CD4-positive, alpha-beta T cell treated with Interleukin-6 for 4 hours (primary cell): ENCODE results near the gene PKD1L1.

Experiments used
- DNase-seq: peaks from one replicate; pipeline ENCODE4 v3.0.0-alpha.2; 2020; ENCODE audit warnings: mixed read lengths

The PKD1L1 gene

DNA sequence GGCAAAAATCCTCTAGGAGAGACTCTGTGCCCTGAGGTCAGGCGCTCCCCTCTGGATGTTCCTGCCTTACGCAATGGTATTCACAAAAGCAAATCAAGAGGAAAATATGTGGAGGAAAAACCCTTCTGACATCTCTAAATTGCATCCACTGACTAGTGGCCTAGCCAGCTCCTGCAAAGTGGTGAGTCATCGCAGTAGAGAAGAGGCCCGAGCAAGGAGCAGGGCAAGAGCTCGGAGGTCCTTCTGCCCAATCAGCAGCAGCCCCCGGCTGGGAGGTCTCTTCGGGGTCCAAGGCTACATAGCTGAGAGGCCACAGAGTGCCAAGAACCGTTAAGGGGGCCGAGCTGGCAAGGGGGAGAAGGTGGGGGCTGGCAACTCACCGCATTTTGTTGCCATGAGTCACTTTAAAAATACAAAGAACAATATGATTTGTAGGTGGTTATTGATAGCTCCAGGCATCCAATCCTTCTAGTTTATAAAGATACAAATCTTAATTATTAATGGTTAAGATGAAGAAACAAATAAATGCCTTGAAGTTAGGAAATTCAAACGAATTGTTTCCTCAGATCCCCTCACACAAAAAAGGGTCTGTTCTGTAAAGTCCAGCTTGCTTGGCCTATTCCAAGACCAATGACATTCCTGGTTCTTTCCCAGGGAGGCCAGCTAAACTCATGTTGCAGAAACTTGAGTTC, 161.6 kb downstream of the PKD1L1 start:
- no peak for DNase-seq

DNA sequence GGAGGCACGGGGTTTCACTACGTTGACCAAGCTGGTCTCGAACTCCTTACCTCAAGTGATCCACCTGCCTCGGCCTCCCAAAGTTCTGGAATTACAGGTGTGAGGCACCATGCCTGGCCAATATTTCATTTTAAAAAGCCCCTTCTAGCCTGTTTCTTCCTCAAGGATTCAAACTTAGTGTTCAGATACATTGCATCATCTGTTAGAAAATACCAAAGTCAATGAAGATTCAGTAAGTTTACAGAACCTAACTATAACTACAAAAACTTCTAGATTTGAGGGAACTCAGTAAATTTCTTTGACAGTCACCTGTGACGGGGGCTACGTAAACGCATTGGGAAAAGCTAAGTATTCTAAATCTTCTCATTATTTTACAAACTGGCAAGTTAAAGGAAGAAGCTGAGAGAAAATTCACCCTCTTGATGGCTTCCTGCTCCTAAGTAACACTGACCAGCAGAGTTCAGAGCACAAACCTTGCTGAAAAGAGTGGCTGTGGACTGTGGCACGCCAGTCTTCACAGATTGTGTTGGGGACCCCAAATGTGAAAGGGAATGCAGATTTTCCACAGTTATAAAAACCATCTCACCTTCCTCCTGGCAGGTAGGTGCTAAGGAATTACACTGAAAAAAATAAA, 162.2 kb downstream of the PKD1L1 start:
- no peak for DNase-seq

DNA sequence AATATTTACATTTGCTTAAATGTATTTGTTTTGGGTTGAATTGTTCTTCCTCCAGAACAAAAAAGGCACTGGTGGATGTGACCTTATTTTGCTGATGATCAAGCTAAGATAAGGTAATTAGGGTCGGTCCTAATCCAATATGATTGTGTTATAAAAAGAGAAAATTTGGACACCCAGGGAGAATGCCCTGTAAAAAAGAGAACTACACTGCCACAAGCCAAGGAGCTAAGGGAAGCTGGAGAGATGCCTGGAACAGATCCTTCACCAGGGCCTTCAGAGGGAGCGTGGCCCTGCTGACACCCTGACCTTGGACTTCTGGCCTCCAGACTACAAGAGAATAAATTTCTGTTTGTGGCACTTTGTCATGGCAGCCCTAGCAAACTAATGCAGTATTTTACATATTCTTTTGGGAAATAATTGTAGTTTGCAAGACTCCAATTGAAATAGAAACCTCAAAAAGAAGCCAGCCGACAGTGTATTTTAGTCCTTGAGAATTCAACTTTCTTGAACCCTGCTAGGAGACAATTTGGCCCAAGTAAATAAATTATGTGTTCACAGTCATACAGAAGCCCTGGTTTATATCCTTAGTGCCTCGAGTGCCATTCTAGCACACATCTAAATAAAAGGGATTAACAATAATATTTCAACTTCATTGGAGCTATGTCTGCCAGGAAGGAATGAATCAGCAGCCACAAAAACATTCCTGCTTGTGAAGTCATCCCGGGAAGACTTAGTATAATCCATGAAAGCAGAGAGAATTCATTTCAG, 164.6 kb downstream of the PKD1L1 start:
- no peak for DNase-seq

DNA sequence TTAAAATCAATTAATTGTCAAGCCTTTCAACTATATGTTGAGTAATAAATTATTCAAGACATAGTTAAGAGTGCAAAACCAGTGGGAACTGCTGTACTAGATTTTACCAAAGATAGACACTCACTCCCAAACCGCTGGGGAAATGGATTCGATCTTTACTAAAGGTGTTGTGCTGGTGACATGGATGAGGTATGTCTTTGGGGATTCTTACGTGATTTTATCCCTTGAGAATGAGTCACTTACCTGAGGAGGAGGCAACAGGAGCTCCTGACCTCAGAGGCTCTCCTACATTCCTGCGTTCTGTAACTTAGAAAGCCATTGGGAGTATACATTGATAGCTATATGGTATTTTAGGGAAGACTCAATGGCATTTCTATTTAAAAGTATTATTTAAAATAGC, 165.5 kb downstream of the PKD1L1 start:
- no peak for DNase-seq

DNA sequence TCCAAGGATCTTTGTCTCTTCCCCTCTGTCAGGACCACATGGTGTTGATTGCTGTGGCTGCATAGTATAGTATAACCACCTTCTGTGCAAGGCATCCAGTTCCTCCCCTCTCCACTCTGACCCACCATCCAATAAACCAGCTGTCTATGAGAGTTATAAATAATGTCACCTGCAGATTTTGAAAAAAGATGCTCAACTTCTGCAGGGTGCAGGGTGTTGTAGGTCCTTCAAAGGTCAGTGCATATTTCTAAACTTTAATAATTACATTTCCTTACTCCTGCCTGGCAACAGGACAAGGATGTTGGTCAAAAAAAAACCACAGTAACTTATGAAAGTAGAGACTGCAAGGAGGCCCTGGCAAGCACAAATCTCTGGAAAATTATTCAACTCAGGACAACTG, 166.2 kb downstream of the PKD1L1 start:
- no peak for DNase-seq

DNA sequence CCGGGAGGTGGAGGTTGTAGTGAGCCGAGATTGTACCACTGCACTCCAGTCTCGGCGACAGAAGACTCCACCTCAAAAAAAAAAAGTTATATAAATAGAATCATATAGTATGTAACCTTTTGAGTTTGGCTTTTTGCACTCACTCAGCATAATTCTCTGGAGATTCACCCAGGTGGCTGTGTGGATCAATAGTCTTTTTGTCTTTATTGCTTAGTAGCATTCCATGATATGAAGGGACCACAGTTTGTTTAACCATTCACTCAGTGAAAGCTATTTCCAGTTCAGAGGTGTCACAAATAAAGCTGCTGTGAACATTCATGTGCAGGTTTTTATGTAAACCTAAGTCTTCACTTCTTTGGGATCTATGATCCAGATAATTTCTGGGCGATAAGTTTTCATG, 167.7 kb downstream of the PKD1L1 start:
- no peak for DNase-seq

DNA sequence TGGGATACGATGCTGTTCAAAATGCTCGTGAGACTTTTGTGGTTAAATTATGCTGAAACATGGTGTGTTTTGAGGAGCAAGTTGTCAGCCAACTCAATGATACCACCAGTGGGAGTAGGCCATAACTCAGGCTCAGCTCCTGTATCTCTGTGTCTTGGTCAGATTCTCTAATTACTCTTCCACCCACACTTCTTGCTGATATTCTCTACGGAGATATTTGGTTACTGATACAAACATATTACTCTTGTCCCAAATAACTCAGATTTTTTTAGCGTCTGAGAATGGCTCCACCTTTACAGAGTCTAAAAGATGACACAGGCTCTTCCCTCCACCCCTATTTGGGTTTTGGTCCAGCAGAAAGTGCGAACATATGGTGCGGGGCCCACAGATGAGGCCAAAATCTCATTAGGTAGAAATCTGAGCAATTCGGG, 168.9 kb downstream of the PKD1L1 start:
- DNase-seq = no peak

DNA sequence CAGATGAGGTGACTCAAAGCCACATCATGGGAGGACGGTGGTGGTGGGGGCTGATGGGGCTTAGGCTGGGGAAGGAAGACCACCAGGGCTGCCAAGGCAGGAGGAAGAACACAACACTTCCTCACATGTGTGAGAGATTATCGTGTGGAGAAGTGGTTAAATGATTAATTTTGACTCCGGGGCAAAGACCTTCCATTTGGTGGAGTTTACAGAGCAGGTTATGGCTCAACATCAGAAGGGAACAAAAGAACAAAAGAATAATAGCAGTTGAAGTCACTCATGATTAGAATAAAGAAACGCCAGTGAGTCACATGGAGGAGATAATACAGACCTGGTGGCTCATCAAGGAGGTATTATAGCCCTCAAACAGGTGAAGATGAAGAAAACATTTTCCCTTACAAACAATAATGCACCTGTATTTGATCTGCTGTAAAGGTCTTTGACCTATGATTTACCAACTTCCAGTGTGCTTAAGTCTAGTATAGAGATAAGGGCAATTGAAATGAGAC, 170.1 kb downstream of the PKD1L1 start:
- DNase-seq = no peak

DNA sequence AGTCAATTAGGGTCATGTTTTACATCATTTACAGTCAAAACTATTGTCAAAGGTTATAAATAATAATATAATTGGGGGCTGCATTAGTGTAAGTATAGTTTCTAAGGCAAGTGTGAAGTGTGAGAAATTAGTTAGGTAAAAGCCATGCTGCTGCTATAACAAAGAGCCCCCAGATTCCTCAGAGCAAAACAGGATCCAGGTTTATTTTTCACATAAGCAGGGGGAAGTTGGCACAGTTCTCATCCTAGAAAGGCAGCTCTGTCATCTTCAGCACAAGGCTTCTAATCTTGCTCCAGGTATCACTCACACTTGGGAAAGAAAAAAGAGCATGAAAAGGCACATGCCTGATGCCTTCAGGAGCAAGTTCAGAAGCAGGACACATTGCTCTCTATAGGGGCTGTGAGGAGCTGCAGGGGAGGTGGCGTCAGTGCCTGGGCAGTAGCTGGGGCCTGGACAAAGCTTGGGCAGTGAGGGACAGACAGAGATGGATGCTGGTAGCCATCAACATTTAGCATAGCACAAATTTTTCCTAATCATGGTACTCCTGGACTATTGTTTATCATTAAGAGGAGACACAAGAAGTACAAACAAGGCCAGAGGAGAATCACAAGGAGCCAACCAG, 170.6 kb downstream of the PKD1L1 start:
- no peak for DNase-seq

DNA sequence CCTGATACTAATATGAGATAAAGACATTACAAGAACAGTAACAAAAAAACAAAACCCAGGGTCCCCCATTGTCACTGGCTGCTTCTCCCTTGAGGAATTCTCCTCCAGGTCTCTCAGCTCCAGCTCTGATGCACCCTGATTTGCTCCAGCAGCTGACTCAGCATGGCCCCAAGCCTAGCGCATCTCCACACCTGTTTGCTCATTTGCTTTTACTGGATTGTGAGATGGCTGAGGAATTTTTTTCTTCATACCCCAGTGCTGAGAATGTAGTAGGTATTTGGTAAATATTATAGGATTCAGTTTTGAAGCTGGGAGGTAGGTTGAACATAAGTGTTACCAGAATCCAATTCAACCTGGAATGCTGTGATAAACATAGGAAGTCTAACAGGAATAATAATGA, 171.9 kb downstream of the PKD1L1 start:
- no peak for DNase-seq

DNA sequence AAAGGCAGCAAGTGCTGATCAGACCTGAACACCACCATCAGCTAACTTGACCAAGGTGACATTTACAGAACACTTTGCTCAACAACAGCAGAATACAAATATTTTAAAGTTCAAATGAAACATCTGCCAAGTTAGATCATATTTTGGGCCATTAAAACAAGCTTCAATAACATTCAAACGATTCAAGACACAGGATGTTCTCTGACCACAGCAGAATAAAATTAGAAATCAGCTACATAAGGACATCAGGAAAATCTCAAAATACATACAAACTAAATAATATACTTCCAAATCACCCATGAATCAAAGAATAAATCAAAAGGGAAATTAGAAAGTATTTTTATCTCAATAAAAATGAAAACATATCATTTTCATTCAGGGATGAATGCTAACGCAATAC, 173.0 kb downstream of the PKD1L1 start:
- no peak for DNase-seq

DNA sequence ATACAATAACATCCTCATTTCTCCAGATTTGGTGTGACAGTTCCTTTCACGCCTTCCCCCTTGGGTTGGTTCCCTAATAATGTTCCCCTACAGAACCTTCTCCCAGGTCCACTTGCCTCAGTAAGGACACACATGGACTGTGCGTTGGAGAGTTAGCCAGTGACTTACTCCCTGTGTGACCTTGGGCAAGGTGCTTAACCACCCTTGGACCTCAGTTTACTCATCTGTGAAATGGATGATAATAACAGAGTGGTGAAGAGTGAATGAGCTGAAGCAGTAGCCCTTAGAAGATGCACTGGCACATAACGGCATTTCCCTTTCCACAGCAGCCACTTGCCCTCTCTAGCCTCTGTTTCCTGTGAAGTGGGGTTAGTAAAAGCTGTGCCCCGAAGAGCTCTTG, 175.8 kb downstream of the PKD1L1 start:
- no peak for DNase-seq

DNA sequence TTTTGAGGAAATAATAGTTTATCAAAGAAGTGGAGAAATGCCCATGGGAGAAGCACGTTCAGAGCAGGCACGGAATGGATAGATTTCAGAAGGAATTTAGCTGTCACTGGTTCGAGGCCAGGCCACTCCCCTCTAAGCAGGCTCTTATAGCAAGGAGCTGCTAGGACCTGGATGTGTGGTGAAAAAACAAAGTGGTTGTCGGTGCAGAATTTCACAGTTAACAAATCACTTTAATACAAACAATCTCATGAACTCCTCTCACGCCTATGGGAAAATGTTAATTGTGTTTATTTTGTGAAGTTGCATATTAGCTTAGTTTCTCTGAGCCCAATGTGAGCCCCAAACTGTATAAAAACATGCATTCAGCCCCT, 176.3 kb downstream of the PKD1L1 start:
- no peak for DNase-seq

DNA sequence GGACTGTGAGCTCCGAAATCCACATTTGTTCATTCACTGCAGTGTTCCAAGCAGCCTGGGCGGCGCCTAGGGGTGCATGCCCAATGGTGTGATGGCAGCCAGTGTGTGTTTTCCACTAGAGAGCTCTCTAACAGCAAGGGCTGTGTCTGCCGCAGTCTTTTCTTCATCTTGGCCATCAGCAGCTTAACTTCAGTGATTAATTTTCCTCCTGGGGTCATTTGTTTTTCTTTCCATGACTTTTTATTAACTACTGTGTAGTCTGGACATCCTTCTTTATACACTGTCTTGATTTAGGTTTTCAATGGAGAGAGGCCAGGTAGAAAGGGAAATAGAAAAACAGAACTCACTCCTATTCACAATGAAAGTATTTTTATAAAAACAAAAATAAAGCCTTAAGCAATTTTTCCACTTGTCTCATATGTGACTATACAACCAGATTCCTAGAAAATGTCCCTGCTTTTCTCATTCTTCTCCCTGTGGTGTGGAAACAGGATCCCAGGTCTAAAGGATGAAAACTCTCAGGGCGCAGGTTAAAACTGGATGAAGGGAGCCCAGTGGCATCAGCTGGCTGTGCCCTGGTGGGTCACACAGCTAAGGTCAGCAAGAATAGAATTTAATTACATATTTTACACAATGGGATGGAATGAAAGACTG, 176.8 kb downstream of the PKD1L1 start:
- DNase-seq = no peak

DNA sequence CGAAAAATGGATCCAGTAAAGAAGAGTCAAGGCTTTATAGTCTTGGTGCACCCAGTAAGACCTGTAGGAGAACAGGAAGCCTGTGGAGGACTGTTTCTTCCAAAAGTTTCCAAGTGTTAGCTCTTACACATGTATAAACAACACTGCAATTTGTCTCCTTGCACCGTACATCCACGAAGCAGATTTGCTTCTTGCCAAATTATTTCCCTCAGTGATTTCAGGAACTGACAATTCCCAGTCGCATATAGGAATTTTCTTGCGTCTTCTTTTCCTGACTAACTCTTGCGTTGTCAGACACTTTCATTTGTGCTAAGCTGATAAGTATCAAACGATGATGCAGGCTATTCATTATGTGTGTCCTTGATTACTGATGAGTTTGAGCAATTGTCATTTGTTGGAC, 182.1 kb downstream of the PKD1L1 start:
- DNase-seq = no peak

DNA sequence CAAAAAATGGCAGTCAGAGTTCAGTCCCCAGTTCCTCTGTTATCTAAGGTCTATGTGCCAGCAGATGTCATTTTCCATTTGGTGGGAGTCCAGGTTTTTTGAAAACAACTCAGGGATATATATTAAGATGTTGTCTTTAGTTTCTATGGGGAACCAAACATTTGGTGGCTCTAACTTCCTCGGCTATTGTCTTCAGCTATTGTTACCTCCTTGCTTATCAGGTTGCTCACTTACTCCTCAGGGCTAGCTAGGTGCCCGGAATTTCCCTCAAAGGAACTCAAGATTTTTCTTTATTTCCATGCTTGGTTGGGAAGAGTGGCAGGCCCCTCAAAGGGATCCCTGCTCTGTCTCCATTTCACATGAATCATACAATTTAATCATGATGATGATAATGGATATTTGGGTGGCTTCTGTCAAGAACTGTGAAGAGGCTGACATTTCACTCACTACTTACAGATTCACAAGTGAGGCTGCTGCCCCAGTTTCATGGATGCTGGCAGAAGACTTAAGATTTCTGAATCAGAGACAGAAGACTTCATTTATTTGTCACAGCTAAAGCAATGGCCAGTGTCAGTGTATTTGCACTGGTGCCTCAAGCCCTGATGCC, 182.8 kb downstream of the PKD1L1 start:
- DNase-seq = no peak

DNA sequence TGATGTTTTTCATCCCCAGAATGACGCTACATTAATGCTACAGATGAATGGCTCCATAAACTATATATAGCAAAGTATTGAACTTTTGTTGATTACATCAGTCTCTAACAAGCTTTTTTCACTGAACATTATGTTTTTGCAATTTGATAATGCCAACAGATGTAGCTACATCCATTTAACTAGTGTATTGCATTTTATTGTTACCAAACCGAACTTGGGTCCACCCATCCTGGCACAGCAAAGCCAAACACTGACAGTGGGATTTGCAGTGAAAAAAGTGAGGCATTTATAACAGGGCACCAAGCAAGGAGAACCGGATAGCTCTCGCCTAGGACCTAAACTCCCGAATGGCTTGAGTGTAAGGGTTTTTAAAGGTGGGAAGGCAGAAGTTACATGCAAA, 183.5 kb downstream of the PKD1L1 start:
- DNase-seq = no peak

DNA sequence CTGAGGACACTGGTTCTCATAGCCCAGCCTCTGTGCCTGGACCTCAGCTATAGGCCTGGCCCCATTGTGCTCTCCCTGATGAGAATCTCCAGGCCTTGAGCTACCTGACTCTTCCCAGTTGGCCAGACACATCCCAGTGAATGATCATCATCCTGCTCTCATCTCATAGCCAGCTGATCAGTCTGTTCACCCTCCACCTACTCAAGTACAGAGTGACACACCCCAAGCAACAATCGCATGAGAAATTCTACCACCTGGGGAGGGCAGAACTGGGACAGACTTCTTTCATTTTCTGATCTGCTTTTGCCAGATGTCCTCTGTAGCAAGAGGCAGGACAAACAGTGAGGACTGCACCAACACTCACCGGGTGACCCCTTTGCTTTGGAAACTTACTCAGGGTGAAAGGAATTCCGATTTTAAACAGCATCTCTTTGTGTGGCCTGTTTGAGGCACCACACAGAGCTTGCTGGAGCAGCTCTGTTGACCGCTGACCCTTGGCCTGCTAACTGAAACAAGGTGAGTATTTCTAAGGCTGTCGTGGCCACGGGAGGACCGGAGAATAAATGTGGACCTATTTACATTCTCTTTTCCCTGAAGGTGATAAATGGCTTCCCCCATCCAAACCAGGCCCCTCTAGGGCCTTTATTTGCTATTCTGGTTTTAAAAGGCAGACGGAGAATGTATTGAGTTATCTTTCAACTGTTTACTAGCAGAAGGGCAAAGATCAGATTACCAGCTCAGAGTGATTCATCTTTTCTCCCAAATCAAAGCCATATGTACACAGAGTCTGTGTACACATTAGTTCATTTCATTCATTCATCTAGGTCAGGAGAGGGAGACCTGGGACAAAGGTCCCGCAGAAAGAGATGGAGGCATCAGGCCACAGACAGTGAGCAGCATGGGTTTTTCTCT, 184.9 kb downstream of the PKD1L1 start:
- no peak for DNase-seq

DNA sequence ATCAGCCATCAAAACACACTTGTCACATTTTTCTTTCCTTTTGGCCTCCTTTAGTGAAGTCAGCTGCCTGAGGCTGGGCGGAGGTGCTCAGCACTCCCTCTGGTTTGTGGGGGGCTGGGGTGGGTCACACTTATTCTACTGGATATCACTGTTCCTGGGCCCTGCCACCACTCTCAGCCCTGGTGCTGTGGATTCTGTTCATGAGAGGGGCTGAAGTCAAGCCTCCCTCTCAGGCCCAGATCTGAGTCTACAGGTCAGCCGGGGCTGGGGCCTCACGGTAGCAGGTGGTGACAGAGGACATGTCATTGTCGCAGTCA, 185.6 kb downstream of the PKD1L1 start:
- no peak for DNase-seq

DNA sequence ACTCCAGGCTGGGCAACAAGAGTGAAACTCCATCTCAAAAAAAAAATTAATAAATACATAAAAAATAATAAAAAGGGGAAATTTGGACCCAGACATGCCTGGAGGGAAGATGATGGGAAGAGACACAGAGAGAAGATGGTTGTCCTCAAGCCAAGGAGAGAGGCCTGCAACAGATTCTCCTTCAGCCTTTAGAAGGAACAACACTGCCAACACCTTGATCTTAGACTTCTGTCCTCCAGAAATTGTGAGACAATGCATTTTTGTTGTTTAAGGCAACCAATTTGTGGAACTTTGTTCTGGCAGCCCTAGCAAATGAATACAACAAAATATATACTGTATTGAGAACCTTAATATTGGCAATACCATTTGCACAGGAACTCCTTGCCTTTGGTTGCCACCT, 186.1 kb downstream of the PKD1L1 start:
- DNase-seq = no peak

DNA sequence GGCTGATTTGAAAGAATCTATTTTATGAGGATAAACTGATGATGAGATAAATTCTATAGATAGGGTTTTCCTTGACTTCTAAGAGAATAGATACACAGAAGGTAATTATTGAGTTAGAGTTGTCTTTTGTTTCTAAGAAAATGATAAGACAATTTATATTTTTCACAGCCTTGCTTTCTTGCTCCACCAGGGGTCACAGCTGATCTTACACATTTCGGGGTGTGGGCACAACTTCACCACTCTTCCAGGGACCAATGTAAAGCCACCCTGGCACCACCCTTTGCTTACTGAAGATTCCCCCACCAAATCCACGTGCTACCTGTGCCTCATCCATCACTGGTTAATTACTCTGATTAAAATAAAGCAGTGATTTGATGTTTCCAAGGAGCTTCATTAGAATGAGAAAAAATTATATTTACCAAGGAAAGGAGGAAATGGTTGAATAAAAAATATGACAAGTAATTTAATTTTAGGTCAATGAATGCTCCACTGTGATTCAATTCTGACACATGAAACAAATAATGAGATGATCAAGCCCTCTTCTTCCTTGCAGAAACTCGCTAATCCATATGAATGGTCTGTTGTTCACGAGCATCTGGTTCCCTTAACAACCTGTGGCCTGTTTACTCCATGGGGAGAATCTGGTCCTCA, 189.1 kb downstream of the PKD1L1 start:
- DNase-seq = no peak
